Measurements from ENCODE around the gene ABLIM3. TPM values are rescaled to one million over a fixed set of nuclear protein-coding genes. Genes with fewer than 3 reads are reported as not detected.

The ABLIM3 gene
- total RNA-seq, 1 experiment from 2014 or later: 111 TPM

DNA sequence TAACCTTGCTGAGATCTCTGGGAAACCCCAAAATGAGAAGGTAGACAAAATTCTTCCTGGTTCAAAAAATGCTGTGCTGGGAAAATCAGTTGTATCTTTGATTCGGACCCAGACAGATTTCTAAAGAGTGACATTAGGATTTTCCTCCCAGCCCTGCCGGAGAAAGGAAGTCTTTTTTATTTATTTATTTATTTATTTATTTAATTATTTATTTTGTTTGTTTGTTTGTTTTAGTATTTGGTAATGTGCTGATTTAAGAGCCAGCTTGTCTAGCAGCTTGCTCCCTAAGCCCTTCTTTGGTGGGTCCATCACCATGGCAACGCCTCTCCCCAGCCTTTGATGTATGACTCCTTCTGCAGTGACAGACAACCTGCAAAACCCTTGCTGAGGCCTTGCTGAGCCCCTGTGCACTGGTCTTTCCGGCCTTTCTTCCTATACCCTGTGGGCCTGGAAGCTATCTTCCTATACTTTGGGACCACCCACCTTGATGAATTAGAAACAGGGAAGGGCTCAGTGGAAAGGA lies 69.7 kb downstream of the ABLIM3 start:
- no peaks in the 10 kb centered on the region for H3K9me2 ChIP-seq (ENCODE audit: insufficient read depth)
- no peaks in the 10 kb centered on the region for H4K20me1 ChIP-seq (ENCODE audit: insufficient read depth)
- ChIA-PET CTCF (no interaction called here), POLR2A (ENCODE audit: unreplicated experiment) (interaction anchor here (0.7 kb wide), 1 partner anchor 58 kb away, joined by 4 read pairs; no protein-coding TSS in a partner anchor)
- no peaks in the 10 kb centered on the region for H3K9me3 ChIP-seq (ENCODE audit: insufficient read depth, low read depth)
- TF ChIP-seq EZH2 (IDR thresholded peaks at IDR 0.05; ENCODE audit: low read depth): no peak
- TF ChIP-seq, protein P1, sequence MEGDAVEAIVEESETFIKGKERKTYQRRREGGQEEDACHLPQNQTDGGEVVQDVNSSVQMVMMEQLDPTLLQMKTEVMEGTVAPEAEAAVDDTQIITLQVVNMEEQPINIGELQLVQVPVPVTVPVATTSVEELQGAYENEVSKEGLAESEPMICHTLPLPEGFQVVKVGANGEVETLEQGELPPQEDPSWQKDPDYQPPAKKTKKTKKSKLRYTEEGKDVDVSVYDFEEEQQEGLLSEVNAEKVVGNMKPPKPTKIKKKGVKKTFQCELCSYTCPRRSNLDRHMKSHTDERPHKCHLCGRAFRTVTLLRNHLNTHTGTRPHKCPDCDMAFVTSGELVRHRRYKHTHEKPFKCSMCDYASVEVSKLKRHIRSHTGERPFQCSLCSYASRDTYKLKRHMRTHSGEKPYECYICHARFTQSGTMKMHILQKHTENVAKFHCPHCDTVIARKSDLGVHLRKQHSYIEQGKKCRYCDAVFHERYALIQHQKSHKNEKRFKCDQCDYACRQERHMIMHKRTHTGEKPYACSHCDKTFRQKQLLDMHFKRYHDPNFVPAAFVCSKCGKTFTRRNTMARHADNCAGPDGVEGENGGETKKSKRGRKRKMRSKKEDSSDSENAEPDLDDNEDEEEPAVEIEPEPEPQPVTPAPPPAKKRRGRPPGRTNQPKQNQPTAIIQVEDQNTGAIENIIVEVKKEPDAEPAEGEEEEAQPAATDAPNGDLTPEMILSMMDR (conservative IDR thresholded peaks at IDR 0.05): no peak
- H2AFZ ChIP-seq: no peak overlapping the region
- H3K4me1 ChIP-seq (replicated peaks; ENCODE audit: insufficient read depth): peaks cover 9% of the 10 kb centered on the region; the same call in 1 of the 2 replicates
- BruUV-seq (replicated peaks): no TSS peak
- no peaks in the 10 kb centered on the region for H3K79me2 ChIP-seq (ENCODE audit: low read depth)
- no peak overlapping the region for H3K4me2 ChIP-seq
- no peak overlapping the region for H3K27ac ChIP-seq
- no peaks in the 10 kb centered on the region for H3K27me3 ChIP-seq (ENCODE audit: insufficient read depth, low read depth)
- intact Hi-C loops (cut with micrococcal nuclease; ENCODE audit: unreplicated experiment): loop anchor here (2.0 to 5.0 kb wide), 2 partner anchors 49 to 70 kb away; partner anchors contain the start of gene ABLIM3
- no peak for DNase-seq
- peaks cover 14% of the 10 kb centered on the region; the same call in 1 of the 2 replicates for H3F3A ChIP-seq (ENCODE audit: insufficient read depth, low read depth)
- H3K36me3 ChIP-seq (ENCODE audit: low read depth): peaks cover 34% of the 10 kb centered on the region
- H3K4me3 ChIP-seq: no peak overlapping the region

DNA sequence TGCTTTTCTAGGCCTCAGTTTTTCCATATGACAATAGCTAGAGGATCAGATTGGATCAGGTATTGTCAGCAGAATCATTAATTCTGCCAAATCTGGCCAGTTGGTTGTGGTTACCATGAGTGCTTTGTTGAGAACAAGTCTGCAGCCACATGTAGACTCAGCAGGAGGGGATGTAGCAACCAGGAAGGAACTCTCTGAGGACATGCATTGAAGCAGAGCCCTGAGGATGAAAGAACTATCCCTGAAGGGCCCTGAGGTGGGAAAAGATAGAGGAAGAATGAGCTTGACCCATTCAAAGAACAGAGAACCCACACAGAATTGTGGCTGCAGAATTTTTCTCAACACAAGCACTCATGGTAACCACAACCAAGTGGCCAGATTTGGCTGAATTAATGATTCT lies 70.3 kb downstream of the ABLIM3 start:
- H3K27me3 ChIP-seq (ENCODE audit: insufficient read depth, low read depth): no peaks in the 10 kb centered on the region
- no peak overlapping the region for H3K27ac ChIP-seq
- CTCF ChIA-PET: interaction anchor here (0.6 kb wide), 1 partner anchor 11 kb away, joined by 4 read pairs; no protein-coding TSS in a partner anchor
- H3K4me3 ChIP-seq: no peak overlapping the region
- no peak overlapping the region for H3K4me2 ChIP-seq
- no peak overlapping the region for H2AFZ ChIP-seq
- no peaks in the 10 kb centered on the region for H3K9me2 ChIP-seq (ENCODE audit: insufficient read depth)
- no peaks in the 10 kb centered on the region for H3K9me3 ChIP-seq (ENCODE audit: insufficient read depth, low read depth)
- H3K36me3 ChIP-seq (ENCODE audit: low read depth): peaks cover 34% of the 10 kb centered on the region
- H3F3A ChIP-seq (ENCODE audit: insufficient read depth, low read depth): peaks cover 14% of the 10 kb centered on the region; the same call in 1 of the 2 replicates
- TF ChIP-seq, protein P1 (conservative IDR thresholded peaks at IDR 0.05): no peak
- TF ChIP-seq EZH2 (IDR thresholded peaks at IDR 0.05; ENCODE audit: low read depth): no peak
- no peak for DNase-seq
- BruUV-seq (replicated peaks): no TSS peak
- POLR2A ChIA-PET (ENCODE audit: unreplicated experiment): interaction anchor here (0.5 kb wide), 1 partner anchor 127 kb away, joined by 3 read pairs; no protein-coding TSS in a partner anchor
- H3K79me2 ChIP-seq (ENCODE audit: low read depth): no peaks in the 10 kb centered on the region
- intact Hi-C loops (cut with micrococcal nuclease; ENCODE audit: unreplicated experiment): loop anchor here (2.0 to 5.0 kb wide), 2 partner anchors 49 to 71 kb away; partner anchors contain the start of gene ABLIM3
- peaks cover 9% of the 10 kb centered on the region; the same call in 1 of the 2 replicates for H3K4me1 ChIP-seq (replicated peaks; ENCODE audit: insufficient read depth)
- H4K20me1 ChIP-seq (ENCODE audit: insufficient read depth): no peaks in the 10 kb centered on the region

DNA sequence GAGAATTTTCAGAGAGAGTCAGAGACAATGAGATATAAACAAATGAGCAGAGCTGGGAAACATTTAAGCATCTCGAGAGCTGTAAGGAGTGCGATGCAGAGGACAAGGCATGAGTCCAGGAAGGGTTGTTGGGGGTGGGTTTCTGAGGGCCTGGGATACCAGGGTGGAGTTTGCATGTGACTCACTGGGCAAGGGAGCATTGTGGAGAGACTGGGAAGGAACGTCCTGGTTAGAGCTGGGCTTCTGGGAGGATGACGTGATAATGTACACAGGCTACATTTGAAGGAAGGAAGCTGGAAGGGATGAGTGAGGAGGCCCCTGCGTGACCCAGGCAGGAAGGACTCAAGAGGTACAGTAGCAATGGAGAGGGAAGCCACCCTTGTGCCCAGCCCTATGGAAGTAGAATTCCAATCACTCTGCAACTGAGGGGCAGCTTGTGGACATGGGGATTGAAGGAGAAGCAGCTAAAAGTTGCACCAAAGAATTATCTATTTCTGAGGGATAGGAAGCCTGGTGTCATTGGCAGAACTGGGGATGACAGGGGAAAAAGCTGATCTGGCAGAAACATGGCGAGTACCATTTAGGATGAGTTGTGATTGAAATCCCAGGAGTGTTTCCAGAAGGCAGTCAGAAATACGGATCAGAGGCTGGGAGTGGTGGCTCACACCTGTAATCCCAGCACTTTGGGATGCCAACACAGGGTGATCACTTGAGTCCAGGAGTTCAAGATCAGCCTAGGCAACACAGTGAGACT lies 71.1 kb downstream of the ABLIM3 start:
- ChIA-PET POLR2A (ENCODE audit: unreplicated experiment) (interaction anchor here (0.5 kb wide), 1 partner anchor 126 kb away, joined by 3 read pairs; no protein-coding TSS in a partner anchor), CTCF (interaction anchor here (0.6 kb wide), 1 partner anchor 10 kb away, joined by 4 read pairs; no protein-coding TSS in a partner anchor)
- H3K4me1 ChIP-seq (replicated peaks; ENCODE audit: insufficient read depth): peaks cover 9% of the 10 kb centered on the region; the same call in 1 of the 2 replicates
- no TSS peak for BruUV-seq (replicated peaks)
- H3K4me2 ChIP-seq: no peak overlapping the region
- H3K36me3 ChIP-seq (ENCODE audit: low read depth): peaks cover 35% of the 10 kb centered on the region
- no peaks in the 10 kb centered on the region for H3K79me2 ChIP-seq (ENCODE audit: low read depth)
- no peaks in the 10 kb centered on the region for H3K9me2 ChIP-seq (ENCODE audit: insufficient read depth)
- no peak overlapping the region for H2AFZ ChIP-seq
- peaks cover 14% of the 10 kb centered on the region; the same call in 1 of the 2 replicates for H3F3A ChIP-seq (ENCODE audit: insufficient read depth, low read depth)
- intact Hi-C loops (cut with micrococcal nuclease; ENCODE audit: unreplicated experiment): loop anchor here (5.0 kb wide), 1 partner anchor 50 kb away; no protein-coding TSS in a partner anchor
- H4K20me1 ChIP-seq (ENCODE audit: insufficient read depth): no peaks in the 10 kb centered on the region
- no peak overlapping the region for H3K27ac ChIP-seq
- TF ChIP-seq EZH2 (IDR thresholded peaks at IDR 0.05; ENCODE audit: low read depth): no peak
- TF ChIP-seq, protein P1 (conservative IDR thresholded peaks at IDR 0.05): no peak
- DNase-seq: peak in 1 of 2 experiments; percentile 57
- no peaks in the 10 kb centered on the region for H3K27me3 ChIP-seq (ENCODE audit: insufficient read depth, low read depth)
- H3K4me3 ChIP-seq: no peak overlapping the region
- no peaks in the 10 kb centered on the region for H3K9me3 ChIP-seq (ENCODE audit: insufficient read depth, low read depth)
